ENCODE data around the gene CENPT.
"Not testable (repeated sequence)": the region's sequence is repeated elsewhere in the genome, so short reads cannot be mapped to it uniquely, and the experiment has no call there.

CENPT gene

DNA sequence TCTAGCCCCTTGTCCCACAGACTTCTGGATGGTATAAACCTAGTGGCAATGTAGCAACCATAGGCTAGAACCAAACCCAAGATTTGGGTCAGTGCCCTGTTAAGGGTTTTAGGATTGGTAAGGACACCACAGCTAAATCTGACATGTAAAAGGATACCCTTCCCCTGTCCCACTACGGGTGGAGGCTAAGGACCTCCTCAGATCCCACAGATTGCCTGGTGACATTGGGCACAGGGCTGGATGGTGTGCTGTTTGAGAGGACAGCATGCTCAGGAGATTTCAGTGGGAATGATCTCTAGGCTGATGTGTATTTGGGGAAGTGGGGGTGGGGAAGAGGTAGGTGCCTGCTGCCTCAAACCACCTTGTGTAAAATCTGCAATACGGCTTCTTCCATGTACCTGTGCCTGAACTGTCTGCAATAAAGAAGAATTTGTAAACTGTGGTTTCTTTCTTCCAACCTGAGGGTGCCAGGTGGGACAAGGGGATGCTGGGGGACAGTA is 24.7 kb upstream of the CENPT start:
- H3K4me3 ChIP-seq (ENCODE audit: control insufficient read depth, low read depth, low read length), result no peak overlapping the region
- no peak for DNase-seq (ENCODE audit: low read depth)
- no peak for TF ChIP-seq CTCF (IDR thresholded peaks at IDR 0.05; ENCODE audit: control insufficient read depth, insufficient read depth, low read depth, low read length, missing control alignments)

GRCh38 chr16:67871256-67871655 is 23.8 kb upstream of the CENPT start:
- no peak for TF ChIP-seq CTCF (IDR thresholded peaks at IDR 0.05; ENCODE audit: control insufficient read depth, insufficient read depth, low read depth, low read length, missing control alignments)
- no peak overlapping the region for H3K4me3 ChIP-seq (ENCODE audit: control insufficient read depth, low read depth, low read length)
- no peak for DNase-seq (ENCODE audit: low read depth)

GRCh38 chr16:67869653-67870052 is 22.2 kb upstream of the CENPT start:
- no peak for TF ChIP-seq CTCF (IDR thresholded peaks at IDR 0.05; ENCODE audit: control insufficient read depth, insufficient read depth, low read depth, low read length, missing control alignments)
- DNase-seq (ENCODE audit: low read depth), result no peak
- H3K4me3 ChIP-seq (ENCODE audit: control insufficient read depth, low read depth, low read length), result no peak overlapping the region

GRCh38 chr16:67868290-67868689 is 20.8 kb upstream of the CENPT start:
- DNase-seq (ENCODE audit: low read depth), result no peak
- no peak overlapping the region for H3K4me3 ChIP-seq (ENCODE audit: control insufficient read depth, low read depth, low read length)
- no peak for TF ChIP-seq CTCF (IDR thresholded peaks at IDR 0.05; ENCODE audit: control insufficient read depth, insufficient read depth, low read depth, low read length, missing control alignments)

- no peak overlapping the region for H3K4me3 ChIP-seq (ENCODE audit: control insufficient read depth, low read depth, low read length)
- TF ChIP-seq CTCF (IDR thresholded peaks at IDR 0.05; ENCODE audit: control insufficient read depth, insufficient read depth, low read depth, low read length, missing control alignments), result peak; percentile 59
- no peak for DNase-seq (ENCODE audit: low read depth)
Observed at GRCh38 chr16:67865318-67865717, 17.8 kb upstream of the CENPT start.

- DNase-seq (ENCODE audit: low read depth), result no peak
Observed at GRCh38 chr16:67864594-67864993, 17.1 kb upstream of the CENPT start.

GRCh38 chr16:67864044-67864443 is 16.6 kb upstream of the CENPT start:
- H3K4me3 ChIP-seq (ENCODE audit: control insufficient read depth, low read depth, low read length); DNase-seq (ENCODE audit: low read depth): not testable (repeated sequence)

More at GRCh38 chr16:67864594-67864993, 17.1 kb upstream of the CENPT start:
- TF ChIP-seq CTCF (IDR thresholded peaks at IDR 0.05; ENCODE audit: control insufficient read depth, insufficient read depth, low read depth, low read length, missing control alignments), result no peak
- H3K4me3 ChIP-seq (ENCODE audit: control insufficient read depth, low read depth, low read length), result no peak overlapping the region

All from AG09309 (cell line).